ENCODE results near the gene RAPGEFL1. TPM values are rescaled to one million over a fixed set of nuclear protein-coding genes. Genes with fewer than 3 reads are reported as not detected.
"Not testable (repeated sequence)": the region's sequence is repeated elsewhere in the genome, so short reads cannot be mapped to it uniquely, and the experiment has no call there.

RAPGEFL1 gene
- total and polyA plus RNA-seq, 3 experiments from 2014 or later: 0.32 to 6.3 (median 5.7) TPM

DNA sequence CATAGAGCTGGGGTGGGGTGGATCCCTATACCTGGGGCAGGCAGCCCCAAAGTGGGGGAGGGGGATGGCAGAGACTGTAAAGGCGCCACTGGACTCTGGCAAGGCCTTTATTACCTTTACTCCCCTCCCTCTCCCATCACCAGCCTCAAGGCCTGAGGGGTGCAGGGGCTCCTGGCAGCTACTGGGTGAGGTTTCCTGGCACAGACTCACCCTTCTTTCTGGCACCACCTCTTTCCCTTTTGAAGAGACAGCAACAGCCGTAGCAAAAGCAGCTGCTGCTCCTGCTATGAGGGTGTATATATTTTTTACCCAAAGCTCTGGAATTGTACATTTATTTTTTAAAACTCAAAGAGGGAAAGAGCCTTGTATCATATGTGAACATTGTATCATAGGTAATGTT, 17.6 kb downstream of the RAPGEFL1 start:
- no peaks in the 10 kb centered on the region for H3K9me3 Mint-ChIP-seq
- peaks cover 5% of the 10 kb centered on the region for H3K4me1 ChIP-seq (ENCODE audit: insufficient read depth, low read length)
- no peak for DNase-seq
- no peaks in the 10 kb centered on the region for H3K36me3 ChIP-seq (ENCODE audit: insufficient read depth, low read length)
- no peak overlapping the region for H3K27ac ChIP-seq (ENCODE audit: low read depth, low read length)
- no peaks in the 10 kb centered on the region for H3K27me3 ChIP-seq (ENCODE audit: insufficient read depth, low read length, poor library complexity, severe bottlenecking)
- peaks cover 5 to 9% (median 6%) of the 10 kb centered on the region in 3 donors for H3K4me1 Mint-ChIP-seq
- no peaks in the 10 kb centered on the region for H3K9me3 ChIP-seq (ENCODE audit: low read length)
- ChIA-PET CTCF (interaction anchor here (1.2 to 5.0 kb wide), 2 partner anchors 82 to 540 kb away, joined by 3 to 49 read pairs; no protein-coding TSS in a partner anchor), POLR2A (no interaction called here)
- no peak overlapping the region for H3K4me3 ChIP-seq (ENCODE audit: low read length)
- H3K36me3 Mint-ChIP-seq: peaks cover 0 to 2% (median 0%) of the 10 kb centered on the region in 3 donors
- H3K4me3 Mint-ChIP-seq: no peak overlapping the region
- H3K27me3 Mint-ChIP-seq: peaks cover 12 to 15% of the 10 kb centered on the region in 2 donors
- no peak overlapping the region for H3K27ac Mint-ChIP-seq

DNA sequence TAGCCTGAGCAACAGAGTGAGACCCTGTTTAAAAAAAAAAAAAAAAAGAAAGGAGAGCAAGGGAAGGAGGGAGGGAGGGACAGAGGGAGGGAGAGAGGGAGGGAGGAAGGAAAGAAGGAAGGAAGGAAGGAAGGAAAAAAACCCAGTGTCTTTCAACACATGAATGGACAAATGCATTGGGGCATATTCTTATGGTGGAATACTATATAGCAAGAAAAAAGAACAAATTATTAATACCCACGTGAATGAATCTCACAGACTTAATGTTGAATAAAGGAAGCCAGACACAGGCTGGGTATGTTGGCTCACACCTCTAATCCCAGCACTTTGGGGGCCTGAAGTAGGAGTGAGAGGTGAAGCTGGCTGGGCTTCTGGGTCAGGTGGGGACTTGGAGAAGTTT, 20.3 kb downstream of the RAPGEFL1 start:
- peak overlapping the region in 1 of 7 donors; percentile 40 for H3K4me3 Mint-ChIP-seq
- H3K27ac Mint-ChIP-seq: no peak overlapping the region
- no peak overlapping the region for H3K27ac ChIP-seq (ENCODE audit: low read depth, low read length)
- DNase-seq: no peak
- CTCF ChIA-PET: interaction anchor here (2.7 kb wide), 1 partner anchor 21 kb away, joined by 12 read pairs; the partner anchor contains the start of gene WIPF2
- no peaks in the 10 kb centered on the region for H3K4me1 ChIP-seq (ENCODE audit: insufficient read depth, low read length)
- peaks cover 12 to 15% of the 10 kb centered on the region in 2 donors for H3K27me3 Mint-ChIP-seq
- peaks cover 0 to 5% (median 3%) of the 10 kb centered on the region in 3 donors for H3K4me1 Mint-ChIP-seq
- H3K36me3 Mint-ChIP-seq: no peaks in the 10 kb centered on the region
- POLR2A ChIA-PET: no interaction called here
- no peaks in the 10 kb centered on the region for H3K27me3 ChIP-seq (ENCODE audit: insufficient read depth, low read length, poor library complexity, severe bottlenecking)
- no peaks in the 10 kb centered on the region for H3K36me3 ChIP-seq (ENCODE audit: insufficient read depth, low read length)
- no peak overlapping the region for H3K4me3 ChIP-seq (ENCODE audit: low read length)
- H3K9me3 Mint-ChIP-seq: no peaks in the 10 kb centered on the region
- no peaks in the 10 kb centered on the region for H3K9me3 ChIP-seq (ENCODE audit: low read length)

DNA sequence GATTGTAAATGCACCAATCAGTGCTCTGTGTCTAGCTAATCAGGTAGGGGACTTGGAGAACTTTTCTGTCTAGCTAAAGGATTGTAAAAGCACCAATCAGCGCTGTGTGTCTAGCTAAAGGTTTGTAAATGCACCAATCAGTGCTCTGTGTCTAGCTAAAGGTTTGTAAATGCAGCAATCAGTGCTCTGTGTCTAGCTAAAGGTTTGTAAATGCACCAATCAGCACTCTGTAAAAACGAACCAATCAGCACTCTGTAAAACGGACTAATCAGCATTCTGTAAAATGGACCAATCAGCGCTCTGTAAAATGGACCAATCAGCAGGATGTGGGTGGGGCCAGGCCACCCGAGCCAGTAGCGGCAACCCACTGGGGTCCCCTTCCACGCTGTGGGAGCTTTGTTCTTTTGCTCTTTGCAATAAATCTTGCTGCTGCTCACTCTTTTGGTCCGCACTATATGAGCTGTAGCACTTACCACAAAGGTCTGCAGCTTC, 20.7 kb downstream of the RAPGEFL1 start:
- not testable (repeated sequence) for H3K4me1 ChIP-seq (ENCODE audit: insufficient read depth, low read length); H3K9me3 Mint-ChIP-seq; H3K4me3 ChIP-seq (ENCODE audit: low read length); H3K36me3 ChIP-seq (ENCODE audit: insufficient read depth, low read length); H3K9me3 ChIP-seq (ENCODE audit: low read length); H3K36me3 Mint-ChIP-seq; H3K27ac ChIP-seq (ENCODE audit: low read depth, low read length); H3K27ac Mint-ChIP-seq; H3K4me1 Mint-ChIP-seq; H3K27me3 ChIP-seq (ENCODE audit: insufficient read depth, low read length, poor library complexity, severe bottlenecking)
- DNase-seq: peak in 4 of 5 donors; percentile 15 to 51 (median 35)
- ChIA-PET CTCF (interaction anchor here (2.7 kb wide), 1 partner anchor 21 kb away, joined by 12 read pairs; the partner anchor contains the start of gene WIPF2), POLR2A (interaction anchor here (0.6 kb wide), 1 partner anchor 12 kb away, joined by 3 read pairs; no protein-coding TSS in a partner anchor)
- peak overlapping the region in 5 of 7 donors; percentile 5 to 59 (median 29) for H3K4me3 Mint-ChIP-seq
- peaks cover 12 to 15% of the 10 kb centered on the region in 2 donors for H3K27me3 Mint-ChIP-seq

DNA sequence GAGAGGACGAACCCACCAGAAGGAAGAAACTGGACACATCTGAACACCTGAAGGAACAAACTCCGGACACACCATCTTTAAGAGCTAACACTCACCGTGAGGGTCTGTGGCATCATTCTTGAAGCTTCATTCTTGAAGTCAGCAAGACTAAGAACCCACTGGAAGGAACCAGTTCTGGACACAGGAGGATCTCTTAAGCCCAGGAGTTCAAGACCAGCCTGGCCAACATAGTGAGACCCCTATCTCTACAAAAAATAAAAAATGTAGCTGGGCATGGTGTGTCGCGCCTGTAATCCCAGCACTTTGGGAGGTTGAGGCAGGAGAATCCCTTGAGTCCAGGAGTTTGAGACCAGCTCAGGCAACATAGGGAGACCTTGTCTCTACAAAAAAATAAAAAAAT, 21.3 kb downstream of the RAPGEFL1 start:
- no peaks in the 10 kb centered on the region for H3K36me3 Mint-ChIP-seq
- ChIA-PET POLR2A (no interaction called here), CTCF (interaction anchor here (1.1 to 2.7 kb wide), 4 partner anchors 20 to 123 kb away, joined by 3 to 12 read pairs (median 4); partner anchors contain the start of gene WIPF2)
- no peak overlapping the region for H3K27ac Mint-ChIP-seq
- peak overlapping the region in 3 of 7 donors; percentile 29 to 59 (median 54) for H3K4me3 Mint-ChIP-seq
- no peaks in the 10 kb centered on the region for H3K27me3 ChIP-seq (ENCODE audit: insufficient read depth, low read length, poor library complexity, severe bottlenecking)
- H3K27ac ChIP-seq (ENCODE audit: low read depth, low read length): no peak overlapping the region
- peaks cover 12 to 15% of the 10 kb centered on the region in 2 donors for H3K27me3 Mint-ChIP-seq
- H3K4me1 Mint-ChIP-seq: peaks cover 0 to 5% (median 3%) of the 10 kb centered on the region in 3 donors
- no peaks in the 10 kb centered on the region for H3K9me3 Mint-ChIP-seq
- no peaks in the 10 kb centered on the region for H3K36me3 ChIP-seq (ENCODE audit: insufficient read depth, low read length)
- H3K4me3 ChIP-seq (ENCODE audit: low read length): no peak overlapping the region
- no peaks in the 10 kb centered on the region for H3K4me1 ChIP-seq (ENCODE audit: insufficient read depth, low read length)
- H3K9me3 ChIP-seq (ENCODE audit: low read length): no peaks in the 10 kb centered on the region
- no peak for DNase-seq

DNA sequence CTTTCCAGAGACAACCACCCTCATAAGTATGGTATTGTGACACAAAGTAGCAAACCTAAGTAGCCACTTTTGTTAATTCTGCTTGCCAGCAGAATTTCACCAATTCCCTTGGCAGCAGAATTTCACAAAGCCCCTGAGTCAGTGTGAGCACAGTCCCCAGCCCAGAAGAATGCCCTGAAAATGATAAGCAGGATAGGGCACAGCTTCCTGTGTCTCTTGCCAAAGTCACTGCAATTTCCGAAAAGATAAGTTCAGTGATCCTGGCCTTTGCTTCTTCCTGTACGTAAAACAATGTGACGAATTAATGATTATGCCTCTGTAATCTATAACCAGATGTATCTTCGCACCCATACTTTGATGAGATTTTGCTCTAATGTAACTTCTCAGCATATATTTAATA, 25.9 kb downstream of the RAPGEFL1 start:
- H3K36me3 Mint-ChIP-seq: no peaks in the 10 kb centered on the region
- H3K9me3 ChIP-seq (ENCODE audit: low read length): no peaks in the 10 kb centered on the region
- POLR2A ChIA-PET: no interaction called here
- H3K27ac ChIP-seq (ENCODE audit: low read depth, low read length): no peak overlapping the region
- no peaks in the 10 kb centered on the region for H3K36me3 ChIP-seq (ENCODE audit: insufficient read depth, low read length)
- H3K27ac Mint-ChIP-seq: no peak overlapping the region
- CTCF ChIA-PET: interaction anchor here (1.6 to 4.4 kb wide), 6 partner anchors 10 to 152 kb away, joined by 4 to 20 read pairs (median 11); partner anchors contain the start of gene WIPF2
- H3K9me3 Mint-ChIP-seq: no peaks in the 10 kb centered on the region
- no peaks in the 10 kb centered on the region for H3K27me3 ChIP-seq (ENCODE audit: insufficient read depth, low read length, poor library complexity, severe bottlenecking)
- no peaks in the 10 kb centered on the region for H3K4me1 ChIP-seq (ENCODE audit: insufficient read depth, low read length)
- H3K27me3 Mint-ChIP-seq: peaks cover 7 to 9% of the 10 kb centered on the region in 2 donors
- no peak overlapping the region for H3K4me3 ChIP-seq (ENCODE audit: low read length)
- DNase-seq: no peak
- H3K4me3 Mint-ChIP-seq: no peak overlapping the region
- H3K4me1 Mint-ChIP-seq: peaks cover 0 to 5% (median 3%) of the 10 kb centered on the region in 3 donors

DNA sequence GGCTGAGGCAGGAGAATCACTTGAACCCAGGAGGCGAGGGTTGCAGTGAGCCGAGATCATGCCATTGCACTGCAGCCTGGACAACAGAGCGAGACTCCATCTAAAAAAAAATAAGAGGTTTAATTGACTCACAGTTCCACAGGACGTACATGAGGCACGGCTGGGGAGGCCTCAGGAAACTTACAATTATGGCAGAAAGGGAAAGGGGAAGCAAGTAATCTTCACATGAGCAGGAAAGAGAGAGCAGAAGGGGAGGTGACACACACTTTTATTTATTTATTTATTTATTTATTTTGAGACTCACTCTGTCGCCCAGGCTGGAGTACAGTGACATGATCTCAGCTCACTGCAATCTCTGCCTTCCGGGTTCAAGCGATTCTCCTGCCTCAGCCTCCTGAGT, 28.9 kb downstream of the RAPGEFL1 start:
- H3K4me3 ChIP-seq (ENCODE audit: low read length); CTCF ChIA-PET; H3K27ac ChIP-seq (ENCODE audit: low read depth, low read length); H3K36me3 ChIP-seq (ENCODE audit: insufficient read depth, low read length); H3K9me3 Mint-ChIP-seq; POLR2A ChIA-PET; H3K27ac Mint-ChIP-seq; H3K27me3 Mint-ChIP-seq; H3K4me1 Mint-ChIP-seq; H3K4me1 ChIP-seq (ENCODE audit: insufficient read depth, low read length); H3K4me3 Mint-ChIP-seq; H3K36me3 Mint-ChIP-seq; H3K27me3 ChIP-seq (ENCODE audit: insufficient read depth, low read length, poor library complexity, severe bottlenecking); DNase-seq; H3K9me3 ChIP-seq (ENCODE audit: low read length): not testable (repeated sequence)

DNA sequence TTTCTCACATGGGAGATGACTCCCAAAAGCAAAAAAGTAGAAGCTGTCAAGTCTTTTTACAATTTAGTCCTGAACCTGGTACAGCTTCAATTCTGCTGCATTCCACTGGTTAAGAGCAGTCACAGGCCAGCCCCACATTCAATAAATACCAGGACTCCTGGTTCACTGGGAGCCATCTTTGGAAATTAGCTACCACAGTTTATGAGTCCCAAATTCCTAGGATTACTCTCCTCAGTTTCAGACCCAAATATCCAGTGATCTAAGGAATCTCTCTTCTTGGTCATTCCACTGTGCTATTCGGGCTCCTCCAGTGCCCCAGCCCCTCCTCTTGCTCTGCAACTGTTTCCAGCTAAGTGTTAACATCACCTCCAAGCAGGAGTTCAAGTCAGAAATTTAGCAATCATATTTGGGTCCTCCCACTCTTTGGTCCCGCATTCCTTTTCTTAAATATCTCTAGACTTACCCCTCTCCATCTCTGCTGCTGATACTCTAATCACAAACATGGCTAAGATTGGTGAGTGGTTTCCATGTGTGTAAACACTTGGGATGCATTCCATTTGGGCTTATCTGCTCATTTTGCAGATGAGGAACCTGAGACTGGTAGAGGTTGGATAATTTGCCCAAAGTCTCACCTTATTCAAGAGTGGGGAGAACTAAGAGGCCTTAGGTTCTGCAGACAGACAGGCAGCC, 32.3 kb downstream of the RAPGEFL1 start:
- Mint-ChIP-seq H3K27ac (peak overlapping the region in 1 of 8 donors; percentile 36), H3K4me3 (no peak overlapping the region), H3K4me1 (no peaks in the 10 kb centered on the region), H3K27me3 (no peaks in the 10 kb centered on the region), H3K36me3 (no peaks in the 10 kb centered on the region), H3K9me3 (no peaks in the 10 kb centered on the region)
- no peak overlapping the region for H3K4me3 ChIP-seq (ENCODE audit: low read length)
- no peak for DNase-seq
- H3K9me3 ChIP-seq (ENCODE audit: low read length): no peaks in the 10 kb centered on the region
- ChIA-PET CTCF (interaction anchor here (0.8 to 2.4 kb wide), 6 partner anchors 8 to 196 kb away, joined by 3 to 8 read pairs (median 3); partner anchors contain the start of gene WIPF2), POLR2A (no interaction called here)
- H3K4me1 ChIP-seq (ENCODE audit: insufficient read depth, low read length): no peaks in the 10 kb centered on the region
- H3K27me3 ChIP-seq (ENCODE audit: insufficient read depth, low read length, poor library complexity, severe bottlenecking): no peaks in the 10 kb centered on the region
- no peaks in the 10 kb centered on the region for H3K36me3 ChIP-seq (ENCODE audit: insufficient read depth, low read length)
- no peak overlapping the region for H3K27ac ChIP-seq (ENCODE audit: low read depth, low read length)

DNA sequence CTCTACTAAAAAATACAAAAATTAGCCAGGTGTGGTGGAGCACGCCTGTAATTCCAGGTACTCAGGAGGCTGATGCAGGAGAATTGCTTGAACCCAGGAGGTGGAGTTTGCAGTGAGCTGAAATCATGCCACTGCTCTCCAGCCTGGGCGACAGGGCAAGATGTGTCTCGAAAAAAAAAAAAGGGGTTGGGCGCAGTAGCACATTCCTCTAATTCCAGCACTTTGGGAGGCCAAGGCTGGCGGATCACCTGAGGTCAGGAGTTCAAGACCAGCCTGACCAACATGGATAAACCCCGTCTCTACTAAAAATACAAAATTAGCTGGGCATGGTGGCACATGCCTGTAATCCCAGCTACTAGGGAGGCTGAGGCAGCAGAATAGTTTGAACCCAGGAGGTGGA, 36.6 kb downstream of the RAPGEFL1 start:
- H3K4me1 Mint-ChIP-seq: peaks cover 6 to 11% (median 11%) of the 10 kb centered on the region in 3 donors
- POLR2A ChIA-PET; CTCF ChIA-PET; H3K4me1 ChIP-seq (ENCODE audit: insufficient read depth, low read length); H3K36me3 ChIP-seq (ENCODE audit: insufficient read depth, low read length); H3K9me3 Mint-ChIP-seq; H3K4me3 ChIP-seq (ENCODE audit: low read length); H3K9me3 ChIP-seq (ENCODE audit: low read length); H3K27ac Mint-ChIP-seq; H3K36me3 Mint-ChIP-seq; H3K27me3 ChIP-seq (ENCODE audit: insufficient read depth, low read length, poor library complexity, severe bottlenecking); H3K4me3 Mint-ChIP-seq; H3K27ac ChIP-seq (ENCODE audit: low read depth, low read length); H3K27me3 Mint-ChIP-seq; DNase-seq: not testable (repeated sequence)

Data from CD8-positive, alpha-beta memory T cell (primary cell).